ENCODE data around the gene DCST2.

DNA sequence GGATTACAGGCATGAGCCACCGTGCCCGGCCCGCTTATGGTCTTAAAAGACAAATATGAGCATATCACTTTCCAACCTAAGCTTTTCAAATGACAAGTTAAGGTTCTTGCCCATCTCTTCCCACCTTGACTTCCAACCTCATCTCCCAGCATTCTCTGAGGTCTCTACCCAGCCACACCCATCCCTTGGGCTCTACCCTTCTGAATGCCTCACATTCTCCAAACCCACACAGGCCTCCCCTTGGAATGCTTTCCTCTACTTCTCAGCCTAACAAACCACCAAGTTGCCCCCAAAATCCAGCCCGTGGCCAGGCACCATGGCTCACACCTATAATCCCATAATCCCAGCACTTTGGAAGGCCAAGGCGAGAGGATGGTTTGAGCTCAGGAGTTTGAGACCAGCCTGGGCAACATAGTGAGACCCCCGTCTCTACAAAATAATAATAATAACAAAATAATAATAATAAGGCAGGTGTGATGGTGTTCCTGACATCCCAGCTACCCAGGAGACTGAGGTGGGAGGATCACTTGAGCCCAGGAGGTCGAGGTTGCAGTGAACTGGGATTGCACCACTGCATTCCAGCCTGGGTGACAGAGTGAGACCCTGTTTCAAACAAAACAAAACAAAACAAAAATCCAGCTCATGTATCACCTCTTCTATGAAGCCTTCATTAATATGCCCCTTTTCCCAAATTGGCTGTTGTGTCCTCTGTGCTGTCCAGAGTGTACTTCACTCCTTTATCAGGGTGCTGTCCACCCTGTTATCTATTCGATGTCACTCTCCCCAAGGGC lies 11.2 kb downstream of the DCST2 start:
- no peak for TF ChIP-seq POLR2AphosphoS5 (IDR thresholded peaks at IDR 0.05; ENCODE audit: low read depth, low read length)
- TF ChIP-seq SIN3A (IDR thresholded peaks at IDR 0.05; ENCODE audit: borderline replicate concordance, insufficient read depth, low read length): no peak

Data from PFSK-1 (cell line).